SK-N-SH treated with all-trans-retinoic acid at 6 μM for 48 hours (cell line): ENCODE measurements around the gene ZSCAN30.

ENCODE experiments used
- PPARA ChIP-seq: fragments of 250-450 bp; sonication (Bioruptor Pico); IDR thresholded peaks from 2 replicates; pipeline ENCODE4 v1.5.0; 2020; ENCODE audit warnings: mild to moderate bottlenecking, borderline replicate concordance
- RARB ChIP-seq: fragments of 250-450 bp; sonication (Bioruptor Pico); IDR thresholded peaks from 2 replicates; pipeline ENCODE4 v1.8.0; 2021; ENCODE audit warnings: mild to moderate bottlenecking, moderate library complexity
- ZFP30 ChIP-seq: fragments of 450-650 bp; formaldehyde crosslinking; IDR thresholded peaks from 2 replicates; pipeline ENCODE4 v1.5.0; 2022; ENCODE audit warnings: mild to moderate bottlenecking, moderate library complexity
- ZNF70 ChIP-seq: fragments of 450-650 bp; formaldehyde crosslinking; IDR thresholded peaks from 2 replicates; pipeline ENCODE4 v1.5.0; 2020; ENCODE audit warnings: mild to moderate bottlenecking, moderate library complexity
- ZNF8 ChIP-seq: fragments of 450-650 bp; formaldehyde crosslinking; IDR thresholded peaks from 2 replicates; pipeline ENCODE4 v1.5.0; 2020; ENCODE audit warnings: mild to moderate bottlenecking, moderate library complexity
- TF ChIP-seq, protein P1 (sequence below): fragments of 250-450 bp; sonication (Bioruptor Pico); IDR thresholded peaks from 2 replicates; pipeline ENCODE4 v1.8.0; 2020; ENCODE audit warnings: mild to moderate bottlenecking, moderate library complexity, borderline replicate concordance

DNA sequence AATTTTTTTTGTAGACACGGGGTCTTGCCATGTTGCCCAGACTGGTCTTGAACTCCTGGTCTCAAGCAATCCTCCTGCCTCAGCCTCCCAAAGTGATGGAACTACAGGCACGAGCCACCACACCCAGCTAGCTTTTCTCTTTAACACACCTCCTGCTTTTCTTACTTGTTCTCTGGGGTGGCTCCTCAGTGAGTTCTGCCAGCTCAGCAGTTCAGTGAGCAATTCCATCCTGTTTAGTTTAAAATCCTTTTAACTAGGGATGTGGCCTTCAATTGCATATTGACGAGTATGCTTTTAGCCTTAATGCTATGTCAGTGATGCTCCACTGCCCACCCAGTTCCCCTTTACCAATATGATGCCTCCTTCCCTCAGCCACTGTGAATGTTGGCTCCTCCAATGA is 33.1 kb downstream of the ZSCAN30 start:
- no peak for TF ChIP-seq ZNF8 (CRISPR knock-in tag)
- no peak for TF ChIP-seq ZFP30 (CRISPR knock-in tag)
- TF ChIP-seq, protein P1, sequence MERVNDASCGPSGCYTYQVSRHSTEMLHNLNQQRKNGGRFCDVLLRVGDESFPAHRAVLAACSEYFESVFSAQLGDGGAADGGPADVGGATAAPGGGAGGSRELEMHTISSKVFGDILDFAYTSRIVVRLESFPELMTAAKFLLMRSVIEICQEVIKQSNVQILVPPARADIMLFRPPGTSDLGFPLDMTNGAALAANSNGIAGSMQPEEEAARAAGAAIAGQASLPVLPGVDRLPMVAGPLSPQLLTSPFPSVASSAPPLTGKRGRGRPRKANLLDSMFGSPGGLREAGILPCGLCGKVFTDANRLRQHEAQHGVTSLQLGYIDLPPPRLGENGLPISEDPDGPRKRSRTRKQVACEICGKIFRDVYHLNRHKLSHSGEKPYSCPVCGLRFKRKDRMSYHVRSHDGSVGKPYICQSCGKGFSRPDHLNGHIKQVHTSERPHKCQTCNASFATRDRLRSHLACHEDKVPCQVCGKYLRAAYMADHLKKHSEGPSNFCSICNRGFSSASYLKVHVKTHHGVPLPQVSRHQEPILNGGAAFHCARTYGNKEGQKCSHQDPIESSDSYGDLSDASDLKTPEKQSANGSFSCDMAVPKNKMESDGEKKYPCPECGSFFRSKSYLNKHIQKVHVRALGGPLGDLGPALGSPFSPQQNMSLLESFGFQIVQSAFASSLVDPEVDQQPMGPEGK (CRISPR knock-in tag), result no peak
- TF ChIP-seq ZNF70 (CRISPR knock-in tag), result no peak
- TF ChIP-seq PPARA (CRISPR knock-in tag), result no peak
- TF ChIP-seq RARB (CRISPR knock-in tag), result no peak
